BE2C (cell line): ENCODE data around the gene GNG13.

Source experiments
- DNase-seq: peaks from one replicate; pipeline ENCODE4 v3.0.0-alpha.2; 2020
- H3K27me3 ChIP-seq: fragments of 250-450 bp; sonication (Bioruptor Pico); 2 replicates; pipeline ENCODE4 v1.5.1; 2020; ENCODE audit warnings: mild to moderate bottlenecking
- H3K36me3 ChIP-seq: fragments of 250-450 bp; sonication (Bioruptor Pico); 2 replicates; pipeline ENCODE4 v1.5.1; 2020; ENCODE audit warnings: mild to moderate bottlenecking
- H3K4me1 ChIP-seq: fragments of 250-450 bp; sonication (Bioruptor Pico); 2 replicates; pipeline ENCODE4 v1.5.1; 2020
- H3K4me3 ChIP-seq: 2 replicates; pipeline ENCODE4 v1.5.1; 2011; ENCODE audit warnings: low read depth, low read length
- H3K9me3 ChIP-seq: fragments of 250-450 bp; sonication (Bioruptor Pico); 2 replicates; pipeline ENCODE4 v1.5.1; 2020
- CTCF ChIP-seq: IDR thresholded peaks from 2 replicates; pipeline ENCODE4 v1.5.1; 2012; ENCODE audit warnings: mild to moderate bottlenecking, low read depth, low read length

Gene GNG13

GRCh38 chr16:782258-782657 is 18.3 kb downstream of the GNG13 start:
- Histone ChIP-seq H3K4me3 (no peak overlapping the region), H3K36me3 (peaks cover 19% of the 10 kb centered on the region), H3K27me3 (no peaks in the 10 kb centered on the region), H3K9me3 (no peaks in the 10 kb centered on the region), H3K4me1 (peaks cover 11% of the 10 kb centered on the region)
- no peak for DNase-seq
- TF ChIP-seq CTCF: no peak

GRCh38 chr16:781346-782010 is 19.1 kb downstream of the GNG13 start:
- TF ChIP-seq CTCF: no peak
- Histone ChIP-seq H3K27me3 (no peaks in the 10 kb centered on the region), H3K4me3 (no peak overlapping the region), H3K36me3 (peaks cover 15% of the 10 kb centered on the region), H3K4me1 (peaks cover 11% of the 10 kb centered on the region), H3K9me3 (no peaks in the 10 kb centered on the region)
- no peak for DNase-seq

GRCh38 chr16:780296-780695 is 20.2 kb downstream of the GNG13 start:
- DNase-seq: no peak
- no peak for TF ChIP-seq CTCF
- H3K27me3 ChIP-seq: no peaks in the 10 kb centered on the region
- H3K9me3 ChIP-seq: no peaks in the 10 kb centered on the region
- H3K36me3 ChIP-seq: peaks cover 7% of the 10 kb centered on the region; the same call in 1 of the 2 replicates
- H3K4me3 ChIP-seq: no peak overlapping the region
- peaks cover 11% of the 10 kb centered on the region for H3K4me1 ChIP-seq

GRCh38 chr16:779561-779960 is 21.0 kb downstream of the GNG13 start:
- no peaks in the 10 kb centered on the region for H3K27me3 ChIP-seq
- no peak for DNase-seq
- TF ChIP-seq CTCF: no peak
- no peaks in the 10 kb centered on the region for H3K36me3 ChIP-seq
- H3K9me3 ChIP-seq: no peaks in the 10 kb centered on the region
- H3K4me3 ChIP-seq: no peak overlapping the region
- peaks cover 11% of the 10 kb centered on the region for H3K4me1 ChIP-seq

- Histone ChIP-seq H3K27me3 (no peaks in the 10 kb centered on the region), H3K36me3 (no peaks in the 10 kb centered on the region), H3K4me3 (no peak overlapping the region), H3K4me1 (peaks cover 11% of the 10 kb centered on the region), H3K9me3 (no peaks in the 10 kb centered on the region)
- no peak for TF ChIP-seq CTCF
- DNase-seq: no peak
Observed at GRCh38 chr16:778909-779527, 21.5 kb downstream of the GNG13 start.

- no peak for TF ChIP-seq CTCF
- Histone ChIP-seq H3K36me3 (no peaks in the 10 kb centered on the region), H3K27me3 (no peaks in the 10 kb centered on the region), H3K4me3 (no peak overlapping the region), H3K4me1 (peaks cover 6% of the 10 kb centered on the region), H3K9me3 (no peaks in the 10 kb centered on the region)
- DNase-seq: no peak
Observed at GRCh38 chr16:778447-778846, 22.1 kb downstream of the GNG13 start.
